GM19099 (cell line): ENCODE measurements around the gene LARP1B.

Source experiments
- POLR2A ChIP-seq: IDR thresholded peaks from 3 replicates; pipeline ENCODE4 v1.6.1; 2011; ENCODE audit warnings: low read depth; ENCODE audit not compliant: insufficient read length; ENCODE audit errors: extremely low read depth

The LARP1B gene

GRCh38 chr4:128255906-128256305 lies 194.8 kb downstream of the LARP1B start:
- no peak for TF ChIP-seq POLR2A

- no peak for TF ChIP-seq POLR2A
Measured at GRCh38 chr4:128256539-128256938, 195.4 kb downstream of the LARP1B start.
